PC-9 (cell line): ENCODE measurements around the gene CYP2E1.
"Not testable (repeated sequence)": the region's sequence is repeated elsewhere in the genome, so short reads cannot be mapped to it uniquely, and the experiment has no call there.

Experiments used
- EZH2 ChIP-seq: fragments of 200-600 bp; sonication (generic); IDR thresholded peaks from 2 replicates; pipeline ENCODE4 v1.8.0; 2017; ENCODE audit warnings: antibody characterized with exemption, low read depth
- TF ChIP-seq, protein P1 (sequence below): fragments of 200-600 bp; sonication (generic); conservative IDR thresholded peaks from 2 replicates; pipeline ENCODE4 v1.6.1; 2017; ENCODE audit warnings: mixed run types, antibody characterized with exemption, mild to moderate bottlenecking, moderate library complexity

DNA sequence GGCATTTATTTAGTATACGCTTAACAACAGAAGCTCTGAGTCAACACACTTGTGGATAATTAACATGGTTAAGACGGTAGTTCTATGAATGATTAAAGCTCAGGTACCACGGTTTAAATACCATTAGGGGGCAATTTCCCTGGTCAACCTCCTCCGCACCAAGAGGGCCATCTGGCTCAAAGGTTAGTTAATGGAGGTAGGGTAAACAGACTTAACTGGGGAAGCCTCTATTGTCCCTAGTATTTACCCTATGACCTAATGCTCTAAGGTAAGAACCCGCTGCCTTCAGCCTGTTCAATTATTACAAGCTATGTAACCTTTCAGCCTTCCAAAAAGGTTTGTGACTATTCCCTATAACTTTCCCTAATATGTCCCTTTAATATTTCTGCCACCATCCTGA lies 8.6 kb upstream of the CYP2E1 start:
- TF ChIP-seq, protein P1, sequence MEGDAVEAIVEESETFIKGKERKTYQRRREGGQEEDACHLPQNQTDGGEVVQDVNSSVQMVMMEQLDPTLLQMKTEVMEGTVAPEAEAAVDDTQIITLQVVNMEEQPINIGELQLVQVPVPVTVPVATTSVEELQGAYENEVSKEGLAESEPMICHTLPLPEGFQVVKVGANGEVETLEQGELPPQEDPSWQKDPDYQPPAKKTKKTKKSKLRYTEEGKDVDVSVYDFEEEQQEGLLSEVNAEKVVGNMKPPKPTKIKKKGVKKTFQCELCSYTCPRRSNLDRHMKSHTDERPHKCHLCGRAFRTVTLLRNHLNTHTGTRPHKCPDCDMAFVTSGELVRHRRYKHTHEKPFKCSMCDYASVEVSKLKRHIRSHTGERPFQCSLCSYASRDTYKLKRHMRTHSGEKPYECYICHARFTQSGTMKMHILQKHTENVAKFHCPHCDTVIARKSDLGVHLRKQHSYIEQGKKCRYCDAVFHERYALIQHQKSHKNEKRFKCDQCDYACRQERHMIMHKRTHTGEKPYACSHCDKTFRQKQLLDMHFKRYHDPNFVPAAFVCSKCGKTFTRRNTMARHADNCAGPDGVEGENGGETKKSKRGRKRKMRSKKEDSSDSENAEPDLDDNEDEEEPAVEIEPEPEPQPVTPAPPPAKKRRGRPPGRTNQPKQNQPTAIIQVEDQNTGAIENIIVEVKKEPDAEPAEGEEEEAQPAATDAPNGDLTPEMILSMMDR: not testable (repeated sequence)
- TF ChIP-seq EZH2: not testable (repeated sequence)
